ENCODE results near the gene PCDHGA1.
A peak's percentile ranks its signal among the peaks of the same experiment; 100 is the strongest.
"Not testable (repeated sequence)": the region's sequence is repeated elsewhere in the genome, so short reads cannot be mapped to it uniquely, and the experiment has no call there.

Gene PCDHGA1

GRCh38 chr5:141330299-141331080 lies at the start of gene PCDHGA1:
PCDHGA1 (plus strand) TSS chr5:141330514.
- no peaks in the 10 kb centered on the region for H3K36me3 ChIP-seq (ENCODE audit: control insufficient read depth, insufficient read depth, low read length)
- H3K4me1 ChIP-seq (ENCODE audit: control insufficient read depth, insufficient read depth, low read length): no peaks in the 10 kb centered on the region
- no peaks in the 10 kb centered on the region for H3K27me3 ChIP-seq (ENCODE audit: control insufficient read depth, insufficient read depth, low read length)
- H3K9me3 ChIP-seq (ENCODE audit: control insufficient read depth, insufficient read depth, low read length): peaks cover 10% of the 10 kb centered on the region
- no peak within 1 kb of the TSS for H3K9ac ChIP-seq (ENCODE audit: low read depth, low read length)
- H3K4me3 ChIP-seq (ENCODE audit: low read depth, low read length): no peak within 1 kb of the TSS

GRCh38 chr5:141298376-141298775 lies 31.9 kb upstream of the PCDHGA1 start:
- Histone ChIP-seq H3K27me3 (ENCODE audit: control insufficient read depth, insufficient read depth, low read length) (no peaks in the 10 kb centered on the region), H3K4me1 (ENCODE audit: control insufficient read depth, insufficient read depth, low read length) (no peaks in the 10 kb centered on the region), H3K36me3 (ENCODE audit: control insufficient read depth, insufficient read depth, low read length) (no peaks in the 10 kb centered on the region), H3K9ac (ENCODE audit: low read depth, low read length) (no peak overlapping the region), H3K4me3 (ENCODE audit: low read depth, low read length) (no peak overlapping the region), H3K9me3 (ENCODE audit: control insufficient read depth, insufficient read depth, low read length) (peaks cover 5% of the 10 kb centered on the region)

- peaks cover 4% of the 10 kb centered on the region for H3K9me3 ChIP-seq (ENCODE audit: control insufficient read depth, insufficient read depth, low read length)
- no peak within 1 kb of the TSS for H3K4me3 ChIP-seq (ENCODE audit: low read depth, low read length)
- H3K9ac ChIP-seq (ENCODE audit: low read depth, low read length): no peak within 1 kb of the TSS
- H3K36me3 ChIP-seq (ENCODE audit: control insufficient read depth, insufficient read depth, low read length): no peaks in the 10 kb centered on the region
- H3K27me3 ChIP-seq (ENCODE audit: control insufficient read depth, insufficient read depth, low read length): no peaks in the 10 kb centered on the region
- H3K4me1 ChIP-seq (ENCODE audit: control insufficient read depth, insufficient read depth, low read length): no peaks in the 10 kb centered on the region
These were observed 26.6 kb upstream of the PCDHGA1 start, which contains the start of gene SLC25A2 for GRCh38 chr5:141303756-141304155. SLC25A2 (minus strand) TSS chr5:141304049; CDS start chr5:141303865, 184 bp downstream.

- no peak overlapping the region for H3K4me3 ChIP-seq (ENCODE audit: low read depth, low read length)
- no peak overlapping the region for H3K9ac ChIP-seq (ENCODE audit: low read depth, low read length)
- H3K9me3 ChIP-seq (ENCODE audit: control insufficient read depth, insufficient read depth, low read length): peaks cover 4% of the 10 kb centered on the region
- H3K36me3 ChIP-seq (ENCODE audit: control insufficient read depth, insufficient read depth, low read length): no peaks in the 10 kb centered on the region
- no peaks in the 10 kb centered on the region for H3K4me1 ChIP-seq (ENCODE audit: control insufficient read depth, insufficient read depth, low read length)
- H3K27me3 ChIP-seq (ENCODE audit: control insufficient read depth, insufficient read depth, low read length): no peaks in the 10 kb centered on the region
These were observed 23.7 kb upstream of the PCDHGA1 start for GRCh38 chr5:141306630-141307029.

GRCh38 chr5:141313711-141314110 lies 16.6 kb upstream of the PCDHGA1 start:
- Histone ChIP-seq H3K4me1 (ENCODE audit: control insufficient read depth, insufficient read depth, low read length) (no peaks in the 10 kb centered on the region), H3K9me3 (ENCODE audit: control insufficient read depth, insufficient read depth, low read length) (peaks cover 2% of the 10 kb centered on the region), H3K9ac (ENCODE audit: low read depth, low read length) (no peak overlapping the region), H3K4me3 (ENCODE audit: low read depth, low read length) (no peak overlapping the region), H3K27me3 (ENCODE audit: control insufficient read depth, insufficient read depth, low read length) (no peaks in the 10 kb centered on the region), H3K36me3 (ENCODE audit: control insufficient read depth, insufficient read depth, low read length) (no peaks in the 10 kb centered on the region)

- H3K9me3 ChIP-seq (ENCODE audit: control insufficient read depth, insufficient read depth, low read length): peaks cover 15% of the 10 kb centered on the region
- H3K27me3 ChIP-seq (ENCODE audit: control insufficient read depth, insufficient read depth, low read length); H3K36me3 ChIP-seq (ENCODE audit: control insufficient read depth, insufficient read depth, low read length); H3K9ac ChIP-seq (ENCODE audit: low read depth, low read length); H3K4me3 ChIP-seq (ENCODE audit: low read depth, low read length); H3K4me1 ChIP-seq (ENCODE audit: control insufficient read depth, insufficient read depth, low read length): not testable (repeated sequence)
These were observed 13.4 kb upstream of the PCDHGA1 start for GRCh38 chr5:141316963-141317362.

GRCh38 chr5:141319202-141319601 lies 11.1 kb upstream of the PCDHGA1 start:
- peaks cover 5% of the 10 kb centered on the region for H3K36me3 ChIP-seq (ENCODE audit: control insufficient read depth, insufficient read depth, low read length)
- peak overlapping the region; percentile 93 for H3K4me3 ChIP-seq (ENCODE audit: low read depth, low read length)
- H3K27me3 ChIP-seq (ENCODE audit: control insufficient read depth, insufficient read depth, low read length): no peaks in the 10 kb centered on the region
- no peaks in the 10 kb centered on the region for H3K4me1 ChIP-seq (ENCODE audit: control insufficient read depth, insufficient read depth, low read length)
- peaks cover 15% of the 10 kb centered on the region for H3K9me3 ChIP-seq (ENCODE audit: control insufficient read depth, insufficient read depth, low read length)
- H3K9ac ChIP-seq (ENCODE audit: low read depth, low read length): no peak overlapping the region

GRCh38 chr5:141319699-141320098 lies 10.6 kb upstream of the PCDHGA1 start:
- Histone ChIP-seq H3K9ac (ENCODE audit: low read depth, low read length) (no peak overlapping the region), H3K4me3 (ENCODE audit: low read depth, low read length) (peak overlapping the region; percentile 93), H3K4me1 (ENCODE audit: control insufficient read depth, insufficient read depth, low read length) (no peaks in the 10 kb centered on the region), H3K9me3 (ENCODE audit: control insufficient read depth, insufficient read depth, low read length) (peaks cover 15% of the 10 kb centered on the region), H3K36me3 (ENCODE audit: control insufficient read depth, insufficient read depth, low read length) (peaks cover 5% of the 10 kb centered on the region), H3K27me3 (ENCODE audit: control insufficient read depth, insufficient read depth, low read length) (no peaks in the 10 kb centered on the region)

GRCh38 chr5:141320225-141321169 lies 9.8 kb upstream of the PCDHGA1 start, which contains the start of gene TAF7:
TAF7 (minus strand) TSS chr5:141320784; CDS start chr5:141320044, 740 bp downstream.
- Histone ChIP-seq H3K9me3 (ENCODE audit: control insufficient read depth, insufficient read depth, low read length) (peaks cover 15% of the 10 kb centered on the region), H3K36me3 (ENCODE audit: control insufficient read depth, insufficient read depth, low read length) (peaks cover 5% of the 10 kb centered on the region), H3K9ac (ENCODE audit: low read depth, low read length) (peak within 1 kb of the TSS; percentile 99), H3K4me1 (ENCODE audit: control insufficient read depth, insufficient read depth, low read length) (no peaks in the 10 kb centered on the region), H3K4me3 (ENCODE audit: low read depth, low read length) (peak within 1 kb of the TSS; percentile 93), H3K27me3 (ENCODE audit: control insufficient read depth, insufficient read depth, low read length) (no peaks in the 10 kb centered on the region)

GRCh38 chr5:141322261-141322660 lies 8.1 kb upstream of the PCDHGA1 start:
- Histone ChIP-seq H3K27me3 (ENCODE audit: control insufficient read depth, insufficient read depth, low read length) (no peaks in the 10 kb centered on the region), H3K4me3 (ENCODE audit: low read depth, low read length) (no peak overlapping the region), H3K9ac (ENCODE audit: low read depth, low read length) (no peak overlapping the region), H3K9me3 (ENCODE audit: control insufficient read depth, insufficient read depth, low read length) (peaks cover 15% of the 10 kb centered on the region), H3K4me1 (ENCODE audit: control insufficient read depth, insufficient read depth, low read length) (no peaks in the 10 kb centered on the region), H3K36me3 (ENCODE audit: control insufficient read depth, insufficient read depth, low read length) (peaks cover 5% of the 10 kb centered on the region)

- Histone ChIP-seq H3K27me3 (ENCODE audit: control insufficient read depth, insufficient read depth, low read length) (no peaks in the 10 kb centered on the region), H3K4me3 (ENCODE audit: low read depth, low read length) (peak overlapping the region; percentile 69), H3K36me3 (ENCODE audit: control insufficient read depth, insufficient read depth, low read length) (no peaks in the 10 kb centered on the region), H3K4me1 (ENCODE audit: control insufficient read depth, insufficient read depth, low read length) (no peaks in the 10 kb centered on the region), H3K9me3 (ENCODE audit: control insufficient read depth, insufficient read depth, low read length) (peaks cover 3% of the 10 kb centered on the region), H3K9ac (ENCODE audit: low read depth, low read length) (peak overlapping the region; percentile 72)
These were observed 4.0 kb upstream of the PCDHGA1 start for GRCh38 chr5:141326088-141326854.
